Hepatocyte (in vitro differentiated cells): Measurements from ENCODE around the gene VN1R5. TPM values are rescaled to one million over a fixed set of nuclear protein-coding genes. Genes with fewer than 3 reads are reported as not detected.

Experiments
- DNase-seq: peaks from one replicate; pipeline ENCODE4 v3.0.0-alpha.2; 2016; ENCODE audit warnings: low spot score
- H2AFZ ChIP-seq: fragments of 200-600 bp; sonication (generic); 2 replicates; pipeline ENCODE4 v1.6.0; 2016; ENCODE audit warnings: antibody characterized with exemption, mild to moderate bottlenecking
- H3K27ac ChIP-seq: fragments of 200-600 bp; sonication (generic); 2 replicates; pipeline ENCODE4 v1.5.1; 2016; ENCODE audit warnings: mild to moderate bottlenecking
- H3K27me3 ChIP-seq: fragments of 200-600 bp; sonication (generic); 2 replicates; pipeline ENCODE4 v1.6.1; 2016
- H3K36me3 ChIP-seq: fragments of 200-600 bp; sonication (generic); replicated peaks from 2 replicates; pipeline ENCODE4 v1.5.1; 2016; ENCODE audit warnings: low read depth; ENCODE audit not compliant: insufficient read depth
- H3K4me1 ChIP-seq: fragments of 200-600 bp; sonication (generic); 2 replicates; pipeline ENCODE4 v1.5.1; 2016; ENCODE audit warnings: mild to moderate bottlenecking, moderate library complexity; ENCODE audit not compliant: insufficient read depth
- H3K4me2 ChIP-seq: fragments of 200-600 bp; sonication (generic); 2 replicates; pipeline ENCODE4 v1.6.0; 2016
- H3K4me3 ChIP-seq: fragments of 200-600 bp; sonication (generic); 2 replicates; pipeline ENCODE4 v1.5.1; 2016; ENCODE audit warnings: mild to moderate bottlenecking
- H3K79me2 ChIP-seq: fragments of 200-600 bp; sonication (generic); 2 replicates; pipeline ENCODE4 v1.6.0; 2017; ENCODE audit warnings: mild to moderate bottlenecking
- H3K9me2 ChIP-seq: fragments of 200-600 bp; sonication (generic); replicated peaks from 2 replicates; pipeline ENCODE4 v1.6.0; 2017; ENCODE audit warnings: mild to moderate bottlenecking; ENCODE audit not compliant: insufficient read depth
- H3K9me3 ChIP-seq: fragments of 200-600 bp; sonication (generic); 2 replicates; pipeline ENCODE4 v1.5.1; 2016; ENCODE audit warnings: low read depth, mild to moderate bottlenecking
- H4K20me1 ChIP-seq: fragments of 200-600 bp; sonication (generic); 2 replicates; pipeline ENCODE4 v1.6.0; 2016; ENCODE audit warnings: mild to moderate bottlenecking; ENCODE audit not compliant: insufficient read depth, poor library complexity, severe bottlenecking
- CTCF ChIP-seq: fragments of 200-600 bp; sonication (generic); IDR thresholded peaks from 2 replicates; pipeline ENCODE4 v1.5.1; 2016; ENCODE audit warnings: antibody characterized with exemption, mild to moderate bottlenecking; ENCODE audit not compliant: poor library complexity
- EZH2 ChIP-seq: fragments of 200-600 bp; sonication (generic); IDR thresholded peaks from 2 replicates; pipeline ENCODE4 v1.6.1; 2016; ENCODE audit warnings: antibody characterized with exemption, mild to moderate bottlenecking, borderline replicate concordance
- EZH2phosphoT487 ChIP-seq: fragments of 200-600 bp; sonication (generic); IDR thresholded peaks from one replicate; pipeline ENCODE4 v1.6.1; 2018; ENCODE audit warnings: antibody characterized with exemption, mild to moderate bottlenecking, low read depth, moderate library complexity; ENCODE audit not compliant: unreplicated experiment, severe bottlenecking
- whole genome bisulfite sequencing: methylation state at CpG from one replicate; pipeline ENCODE4 v1.1.6; 2016; ENCODE audit warnings: low lambda C conversion rate; ENCODE audit errors: missing lambda C conversion rate; 5-methylcytosine and 5-hydroxymethylcytosine counted together
- polyA plus RNA-seq: library from polyadenylated mRNA; unstranded; fragments of >200 nt; fragmentation: Nextera tagmentation; extraction: Ambion mirVana; gene quantifications from 2 replicates; pipeline ENCODE4 v1.2.1, GENCODE V29; 2016
- total RNA-seq: library from RNA; depleted of rRNA; stranded (reverse); fragments of >200 nt; gene quantifications from 2 replicates; pipeline ENCODE4 v1.2.3, GENCODE V29; 2014

VN1R5 gene
- total and polyA plus RNA-seq, 2 experiments from 2014 or later, result not detected

GRCh38 chr1:247268390-247269045 lies 12.6 kb downstream of the VN1R5 start:
- Histone ChIP-seq H3K36me3 (no peaks in the 10 kb centered on the region), H3K4me3 (no peak overlapping the region), H3K4me2 (no peak overlapping the region), H3K9me2 (no peaks in the 10 kb centered on the region), H3K79me2 (no peaks in the 10 kb centered on the region), H4K20me1 (no peaks in the 10 kb centered on the region), H3K9me3 (no peaks in the 10 kb centered on the region), H2AFZ (no peak overlapping the region), H3K27ac (no peak overlapping the region), H3K4me1 (no peaks in the 10 kb centered on the region), H3K27me3 (no peaks in the 10 kb centered on the region)
- TF ChIP-seq CTCF, result no peak
- no peak for TF ChIP-seq EZH2phosphoT487
- no peak for TF ChIP-seq EZH2
- 72% methylated on average over 2 of the region's 2 CpGs for WGBS
- DNase-seq, result no peak

- H3K36me3 ChIP-seq, result no peaks in the 10 kb centered on the region
- H4K20me1 ChIP-seq, result no peaks in the 10 kb centered on the region
- H2AFZ ChIP-seq, result no peak overlapping the region
- no peaks in the 10 kb centered on the region for H3K27me3 ChIP-seq
- H3K4me2 ChIP-seq, result no peak overlapping the region
- no peaks in the 10 kb centered on the region for H3K9me3 ChIP-seq
- no peak for TF ChIP-seq CTCF
- TF ChIP-seq EZH2, result no peak
- TF ChIP-seq EZH2phosphoT487, result no peak
- no peak overlapping the region for H3K27ac ChIP-seq
- H3K9me2 ChIP-seq, result no peaks in the 10 kb centered on the region
- H3K79me2 ChIP-seq, result no peaks in the 10 kb centered on the region
- no peak for DNase-seq
- H3K4me3 ChIP-seq, result no peak overlapping the region
- H3K4me1 ChIP-seq, result no peaks in the 10 kb centered on the region
Measured at GRCh38 chr1:247269133-247269532, 13.3 kb downstream of the VN1R5 start.

GRCh38 chr1:247270003-247270402 lies 14.1 kb downstream of the VN1R5 start:
- no peaks in the 10 kb centered on the region for H3K9me3 ChIP-seq
- WGBS, result 79% methylated on average over 1 of the region's 1 CpG
- H4K20me1 ChIP-seq, result no peaks in the 10 kb centered on the region
- no peak overlapping the region for H3K4me2 ChIP-seq
- H2AFZ ChIP-seq, result no peak overlapping the region
- TF ChIP-seq EZH2 (no peak), CTCF (no peak), EZH2phosphoT487 (no peak)
- no peaks in the 10 kb centered on the region for H3K36me3 ChIP-seq
- no peaks in the 10 kb centered on the region for H3K9me2 ChIP-seq
- H3K4me1 ChIP-seq, result no peaks in the 10 kb centered on the region
- DNase-seq, result no peak
- no peaks in the 10 kb centered on the region for H3K27me3 ChIP-seq
- H3K79me2 ChIP-seq, result no peaks in the 10 kb centered on the region
- no peak overlapping the region for H3K27ac ChIP-seq
- no peak overlapping the region for H3K4me3 ChIP-seq

- Histone ChIP-seq H3K4me3 (no peak overlapping the region), H3K27me3 (no peaks in the 10 kb centered on the region), H3K9me2 (no peaks in the 10 kb centered on the region), H3K27ac (no peak overlapping the region), H3K36me3 (no peaks in the 10 kb centered on the region), H3K4me2 (no peak overlapping the region), H3K9me3 (no peaks in the 10 kb centered on the region), H4K20me1 (no peaks in the 10 kb centered on the region), H3K79me2 (no peaks in the 10 kb centered on the region), H2AFZ (no peak overlapping the region), H3K4me1 (no peaks in the 10 kb centered on the region)
- TF ChIP-seq CTCF (no peak), EZH2phosphoT487 (no peak), EZH2 (no peak)
- no peak for DNase-seq
- WGBS, result 85% methylated on average over 1 of the region's 1 CpG
Measured at GRCh38 chr1:247273013-247273412, 17.1 kb downstream of the VN1R5 start.
